VCaP (cell line): Measurements from ENCODE around the gene HCRTR1.
A peak's percentile ranks its signal among the peaks of the same experiment; 100 is the strongest.

ENCODE experiments used
- H3K27ac ChIP-seq: fragments of 450-650 bp; 2 replicates; pipeline ENCODE4 v1.5.1; 2017
- CTCF ChIP-seq: fragments of 450-650 bp; conservative IDR thresholded peaks from 2 replicates; pipeline ENCODE4 v1.5.1; 2017; ENCODE audit warnings: mild to moderate bottlenecking, moderate library complexity

Gene HCRTR1

DNA sequence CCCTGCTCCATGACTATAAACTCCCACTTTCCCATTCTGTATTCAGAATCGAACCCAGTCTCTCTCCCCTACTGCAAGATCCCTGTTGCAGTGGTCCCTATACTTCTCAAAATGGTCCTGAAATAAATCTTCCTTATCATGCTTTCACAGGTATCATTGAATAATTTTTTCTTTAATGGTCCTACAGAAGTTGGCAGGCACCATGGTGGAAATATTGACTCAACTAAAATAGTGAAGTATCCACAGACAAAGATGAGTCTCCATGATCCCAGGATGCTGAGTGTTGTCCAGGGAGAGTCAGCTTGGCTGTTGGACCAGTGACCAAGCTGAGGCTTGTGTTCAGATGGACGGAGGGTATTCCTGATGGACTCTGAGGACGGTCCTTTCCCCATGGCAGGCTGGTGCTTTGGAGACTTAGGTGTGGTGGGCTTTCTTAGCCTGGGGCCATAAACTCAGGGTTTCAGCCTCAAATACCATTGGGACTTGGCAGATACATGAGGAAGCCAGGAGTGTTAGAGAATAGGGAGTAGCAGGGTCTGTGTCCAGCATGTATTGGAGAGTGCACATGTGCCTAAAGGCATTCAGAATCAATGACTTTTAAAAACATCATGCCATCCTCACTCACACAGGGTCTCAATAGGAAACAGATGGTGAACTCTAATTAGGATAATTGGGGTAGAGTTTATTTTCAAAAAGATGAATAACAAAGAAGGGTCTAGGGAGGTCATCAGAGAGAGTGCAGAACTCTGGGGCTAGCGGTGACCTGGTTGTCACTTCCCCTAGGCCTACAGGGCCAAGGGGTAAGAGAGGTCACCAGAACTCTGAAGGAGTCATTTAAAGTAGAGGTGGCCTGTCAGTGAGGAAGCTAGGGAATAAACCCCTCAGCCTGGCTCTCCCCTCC, 21.4 kb upstream of the HCRTR1 start:
- H3K27ac ChIP-seq = peak overlapping the region; percentile 78
- no peak for TF ChIP-seq CTCF

DNA sequence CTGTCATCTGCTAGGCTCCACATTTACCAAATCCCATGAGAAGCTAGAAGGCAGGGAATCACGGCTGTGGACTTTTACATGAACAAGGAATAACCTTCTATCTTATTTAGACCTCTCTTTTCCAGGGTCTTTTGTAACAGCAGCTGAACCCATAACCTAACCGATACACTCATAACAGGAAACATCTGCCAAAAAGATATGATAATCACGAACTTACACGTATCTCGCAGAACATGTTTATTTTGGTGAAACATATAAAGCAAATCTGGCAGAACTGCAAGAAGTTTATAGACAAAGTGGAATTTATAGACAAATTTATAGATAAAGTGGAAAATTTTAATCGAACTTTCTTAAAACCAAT, 20.8 kb upstream of the HCRTR1 start:
- peak overlapping the region; percentile 78 for H3K27ac ChIP-seq
- TF ChIP-seq CTCF = no peak

- no peak for TF ChIP-seq CTCF
- H3K27ac ChIP-seq = peak overlapping the region; percentile 78; the same call in 1 of the 2 replicates
Observed at GRCh38 chr1:31598980-31599379, 18.5 kb upstream of the HCRTR1 start.

DNA sequence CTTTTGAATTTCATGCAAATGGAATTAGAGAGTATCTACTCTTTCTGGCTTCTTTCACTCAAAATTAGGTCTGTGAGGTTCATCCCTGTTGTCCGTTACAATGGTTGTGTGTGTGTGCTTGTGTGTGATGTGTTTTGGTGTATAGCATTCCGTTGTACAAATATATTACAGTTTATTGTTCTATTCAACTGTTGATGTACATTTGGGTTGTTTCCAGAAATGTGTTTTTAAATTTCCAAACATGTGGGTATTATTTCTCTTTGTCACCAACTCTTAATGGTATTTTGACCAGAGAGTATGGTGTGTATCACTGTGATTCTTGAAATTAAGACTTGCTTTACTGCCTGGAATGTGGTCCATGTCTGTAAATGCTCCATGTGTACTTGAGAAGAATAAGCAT, 16.8 kb upstream of the HCRTR1 start:
- H3K27ac ChIP-seq = no peak overlapping the region
- no peak for TF ChIP-seq CTCF

- no peak for TF ChIP-seq CTCF
- H3K27ac ChIP-seq = no peak overlapping the region
Observed at GRCh38 chr1:31602081-31602480, 15.4 kb upstream of the HCRTR1 start.

DNA sequence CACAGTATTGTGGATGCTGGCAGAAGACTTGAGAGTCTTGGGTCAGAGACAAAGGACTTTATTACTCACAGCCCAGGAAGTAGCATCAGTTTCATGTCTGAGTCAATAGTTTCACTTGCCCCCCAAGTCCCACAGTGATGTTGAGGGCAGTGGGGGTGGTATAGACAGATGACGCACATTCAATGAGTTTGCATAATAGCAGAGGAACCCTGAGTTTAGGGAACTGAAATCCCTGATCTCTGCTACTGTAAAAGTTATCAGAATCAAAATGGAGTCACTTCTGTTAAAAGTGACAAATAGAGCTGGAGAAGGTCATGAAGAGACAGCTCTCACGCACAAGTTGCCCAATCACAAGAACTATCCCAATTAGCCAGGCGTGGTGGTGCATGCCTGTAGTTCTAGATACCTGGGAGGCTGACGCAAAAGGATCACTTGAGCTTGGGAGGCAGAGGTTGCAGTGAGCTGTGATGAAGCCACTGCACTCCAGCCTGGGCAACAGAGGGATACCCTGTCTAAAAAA, 11.5 kb upstream of the HCRTR1 start:
- no peak overlapping the region for H3K27ac ChIP-seq

More for the DNA sequence above, 11.5 kb upstream of the HCRTR1 start:
- no peak for TF ChIP-seq CTCF
